Activated naive CD8-positive, alpha-beta T cell treated with anti-CD3 and anti-CD28 coated beads, Interleukin-2, amount 50 U/mL, for 24 hours (primary cell): ENCODE measurements around the gene PROP1.
"Not testable (repeated sequence)": the region's sequence is repeated elsewhere in the genome, so short reads cannot be mapped to it uniquely, and the experiment has no call there.

Source experiments
- ATAC-seq: fragments of 150-1000 bp; cut with Tn5 transposase; one replicate; pipeline ENCODE4 v1.10.0; 2021
- DNase-seq: peaks from one replicate; pipeline ENCODE4 v3.0.0; 2021
- H3K27ac Mint-ChIP-seq: one replicate; pipeline ENCODE4 v1.8.0; 2021; ENCODE audit warnings: mild to moderate bottlenecking, mixed read lengths
- H3K27me3 Mint-ChIP-seq: one replicate; pipeline ENCODE4 v1.8.0; 2021; ENCODE audit warnings: mixed read lengths
- H3K36me3 Mint-ChIP-seq: one replicate; pipeline ENCODE4 v1.8.0; 2021; ENCODE audit warnings: low read depth, mixed read lengths
- H3K4me1 Mint-ChIP-seq: one replicate; pipeline ENCODE4 v1.8.0; 2021; ENCODE audit warnings: mixed read lengths
- H3K4me3 Mint-ChIP-seq: one replicate; pipeline ENCODE4 v1.8.0; 2021; ENCODE audit warnings: mild to moderate bottlenecking, moderate library complexity, mixed read lengths
- H3K9me3 Mint-ChIP-seq: one replicate; pipeline ENCODE4 v1.8.0; 2021; ENCODE audit warnings: mixed read lengths

The PROP1 gene

GRCh38 chr5:177995691-177996595, at the start of gene PROP1:
Gene PROP1 (minus strand): TSS chr5:177996242. CDS start chr5:177995933, 309 bp downstream.
- Mint-ChIP-seq H3K27me3 (peaks cover 32% of the 10 kb centered on the region), H3K27ac (no peak within 1 kb of the TSS), H3K4me1 (no peaks in the 10 kb centered on the region), H3K4me3 (no peak within 1 kb of the TSS), H3K36me3 (no peaks in the 10 kb centered on the region), H3K9me3 (no peaks in the 10 kb centered on the region)
- DNase-seq = no peak
- no peak for ATAC-seq

- not testable (repeated sequence) for H3K36me3 Mint-ChIP-seq, H3K4me3 Mint-ChIP-seq, DNase-seq, ATAC-seq, H3K9me3 Mint-ChIP-seq, H3K27ac Mint-ChIP-seq, H3K4me1 Mint-ChIP-seq, H3K27me3 Mint-ChIP-seq
These were observed 23.5 kb upstream of the PROP1 start for GRCh38 chr5:178019379-178020030.

GRCh38 chr5:178012758-178013157, 16.7 kb upstream of the PROP1 start:
- not testable (repeated sequence) for H3K36me3 Mint-ChIP-seq, H3K27ac Mint-ChIP-seq, H3K9me3 Mint-ChIP-seq, H3K27me3 Mint-ChIP-seq, H3K4me3 Mint-ChIP-seq
- peak; percentile 68 for ATAC-seq
- DNase-seq = peak; percentile 12
- H3K4me1 Mint-ChIP-seq = peaks cover 13% of the 10 kb centered on the region

GRCh38 chr5:178011816-178012554, 15.9 kb upstream of the PROP1 start:
- not testable (repeated sequence) for H3K36me3 Mint-ChIP-seq

GRCh38 chr5:178007272-178007671, 11.2 kb upstream of the PROP1 start:
- H3K4me1 Mint-ChIP-seq, DNase-seq, ATAC-seq, H3K36me3 Mint-ChIP-seq, H3K9me3 Mint-ChIP-seq: not testable (repeated sequence)
- peak overlapping the region; percentile 84 for H3K4me3 Mint-ChIP-seq
- H3K27me3 Mint-ChIP-seq = peaks cover 11% of the 10 kb centered on the region
- peak overlapping the region; percentile 95 for H3K27ac Mint-ChIP-seq

More at GRCh38 chr5:178011816-178012554, 15.9 kb upstream of the PROP1 start:
- peak; percentile 62 for ATAC-seq
- not testable (repeated sequence) for DNase-seq, H3K9me3 Mint-ChIP-seq, H3K4me3 Mint-ChIP-seq, H3K27me3 Mint-ChIP-seq, H3K27ac Mint-ChIP-seq
- peaks cover 13% of the 10 kb centered on the region for H3K4me1 Mint-ChIP-seq

GRCh38 chr5:178006536-178007231, 10.6 kb upstream of the PROP1 start:
- H3K36me3 Mint-ChIP-seq, H3K9me3 Mint-ChIP-seq, H3K4me1 Mint-ChIP-seq: not testable (repeated sequence)
- H3K4me3 Mint-ChIP-seq = peak overlapping the region; percentile 84
- DNase-seq = peak; percentile 79
- H3K27me3 Mint-ChIP-seq = peaks cover 15% of the 10 kb centered on the region
- H3K27ac Mint-ChIP-seq = peak overlapping the region; percentile 95
- ATAC-seq = peak; percentile 98

GRCh38 chr5:178006181-178006535, 10.1 kb upstream of the PROP1 start:
- H3K27ac Mint-ChIP-seq = peak overlapping the region; percentile 84
- not testable (repeated sequence) for ATAC-seq, H3K4me1 Mint-ChIP-seq, DNase-seq, H3K9me3 Mint-ChIP-seq, H3K36me3 Mint-ChIP-seq
- H3K27me3 Mint-ChIP-seq = peaks cover 15% of the 10 kb centered on the region
- peak overlapping the region; percentile 83 for H3K4me3 Mint-ChIP-seq

- no peak for ATAC-seq
These were observed 1.8 kb upstream of the PROP1 start for GRCh38 chr5:177997846-177998245.

GRCh38 chr5:177997319-177997670, 1.3 kb upstream of the PROP1 start:
- no peak for DNase-seq
- H3K4me3 Mint-ChIP-seq = no peak overlapping the region
- no peak overlapping the region for H3K27ac Mint-ChIP-seq
- ATAC-seq = no peak
- H3K4me1 Mint-ChIP-seq = no peaks in the 10 kb centered on the region
- H3K36me3 Mint-ChIP-seq = no peaks in the 10 kb centered on the region
- H3K27me3 Mint-ChIP-seq = peaks cover 32% of the 10 kb centered on the region
- H3K9me3 Mint-ChIP-seq = no peaks in the 10 kb centered on the region

More at GRCh38 chr5:177997846-177998245, 1.8 kb upstream of the PROP1 start:
- Mint-ChIP-seq H3K4me1 (no peaks in the 10 kb centered on the region), H3K4me3 (no peak overlapping the region), H3K27me3 (peaks cover 31% of the 10 kb centered on the region), H3K27ac (no peak overlapping the region), H3K36me3 (no peaks in the 10 kb centered on the region), H3K9me3 (no peaks in the 10 kb centered on the region)
- DNase-seq = no peak

- Mint-ChIP-seq H3K4me1 (no peaks in the 10 kb centered on the region), H3K27ac (no peak overlapping the region), H3K4me3 (no peak overlapping the region), H3K9me3 (no peaks in the 10 kb centered on the region), H3K27me3 (peaks cover 30% of the 10 kb centered on the region), H3K36me3 (no peaks in the 10 kb centered on the region)
- DNase-seq = no peak
- ATAC-seq = no peak
These were observed 747 bp upstream of the PROP1 start for GRCh38 chr5:177996660-177997318.

- H3K36me3 Mint-ChIP-seq = no peaks in the 10 kb centered on the region
- ATAC-seq (no peak), DNase-seq (no peak)
- no peak overlapping the region for H3K4me3 Mint-ChIP-seq
- H3K4me1 Mint-ChIP-seq = no peaks in the 10 kb centered on the region
- H3K27me3 Mint-ChIP-seq = peaks cover 24% of the 10 kb centered on the region
- no peak overlapping the region for H3K27ac Mint-ChIP-seq
- H3K9me3 Mint-ChIP-seq = no peaks in the 10 kb centered on the region
These were observed 1.4 kb downstream of the PROP1 start for GRCh38 chr5:177994561-177995190.

- peaks cover 26% of the 10 kb centered on the region for H3K27me3 Mint-ChIP-seq
- no peaks in the 10 kb centered on the region for H3K9me3 Mint-ChIP-seq
- ATAC-seq = no peak
- no peak overlapping the region for H3K4me3 Mint-ChIP-seq
- no peak overlapping the region for H3K27ac Mint-ChIP-seq
- no peaks in the 10 kb centered on the region for H3K4me1 Mint-ChIP-seq
- DNase-seq = no peak
- no peaks in the 10 kb centered on the region for H3K36me3 Mint-ChIP-seq
These were observed 2.0 kb downstream of the PROP1 start for GRCh38 chr5:177994063-177994462.

GRCh38 chr5:177992466-177992865, 3.6 kb downstream of the PROP1 start:
- no peaks in the 10 kb centered on the region for H3K9me3 Mint-ChIP-seq
- ATAC-seq (no peak), DNase-seq (no peak)
- no peaks in the 10 kb centered on the region for H3K4me1 Mint-ChIP-seq
- H3K4me3 Mint-ChIP-seq = no peak overlapping the region
- no peaks in the 10 kb centered on the region for H3K36me3 Mint-ChIP-seq
- no peak overlapping the region for H3K27ac Mint-ChIP-seq
- H3K27me3 Mint-ChIP-seq = peaks cover 29% of the 10 kb centered on the region
